HUES48 (cell line): ENCODE measurements around the gene OR2V2.

Source experiments
- H3K27ac ChIP-seq: one replicate; pipeline ENCODE4 v1.7.0; 2013; ENCODE audit warnings: low read depth, low read length, inconsistent platforms
- H3K27me3 ChIP-seq: 2 replicates; pipeline ENCODE4 v1.6.1; 2013; ENCODE audit warnings: mild to moderate bottlenecking, low read length; ENCODE audit not compliant: control insufficient read depth, insufficient read depth
- H3K36me3 ChIP-seq: 2 replicates; pipeline ENCODE4 v1.6.1; 2013; ENCODE audit warnings: low read length; ENCODE audit not compliant: control insufficient read depth, insufficient read depth
- H3K4me1 ChIP-seq: 2 replicates; pipeline ENCODE4 v1.6.1; 2013; ENCODE audit warnings: mild to moderate bottlenecking, low read length; ENCODE audit not compliant: control insufficient read depth, insufficient read depth
- H3K4me3 ChIP-seq: 2 replicates; pipeline ENCODE4 v1.5.1; 2013; ENCODE audit warnings: mild to moderate bottlenecking, low read depth, low read length
- H3K9ac ChIP-seq: 2 replicates; pipeline ENCODE4 v1.6.1; 2013; ENCODE audit warnings: mild to moderate bottlenecking, low read depth, low read length, moderate library complexity
- H3K9me3 ChIP-seq: 2 replicates; pipeline ENCODE4 v1.6.1; 2013; ENCODE audit warnings: low read length; ENCODE audit not compliant: control insufficient read depth, insufficient read depth

The OR2V2 gene

GRCh38 chr5:181186986-181187499, 39.7 kb downstream of the OR2V2 start:
- H3K4me3 ChIP-seq: peak overlapping the region; percentile 87

GRCh38 chr5:181187500-181188213, 40.3 kb downstream of the OR2V2 start:
- no peaks in the 10 kb centered on the region for H3K4me1 ChIP-seq
- peaks cover 4% of the 10 kb centered on the region; the same call in 1 of the 2 replicates for H3K9me3 ChIP-seq
- peak overlapping the region; percentile 87 for H3K4me3 ChIP-seq
- no peak overlapping the region for H3K27ac ChIP-seq
- peaks cover 26% of the 10 kb centered on the region for H3K27me3 ChIP-seq
- no peaks in the 10 kb centered on the region for H3K36me3 ChIP-seq
- peak overlapping the region; percentile 35 for H3K9ac ChIP-seq

More at GRCh38 chr5:181186986-181187499, 39.7 kb downstream of the OR2V2 start:
- Histone ChIP-seq H3K27me3 (peaks cover 26% of the 10 kb centered on the region), H3K27ac (no peak overlapping the region), H3K9me3 (peaks cover 4% of the 10 kb centered on the region; the same call in 1 of the 2 replicates), H3K36me3 (no peaks in the 10 kb centered on the region), H3K4me1 (no peaks in the 10 kb centered on the region), H3K9ac (peak overlapping the region; percentile 11; the same call in 1 of the 2 replicates)

- no peak overlapping the region for H3K27ac ChIP-seq
- no peak overlapping the region for H3K9ac ChIP-seq
- H3K27me3 ChIP-seq: peaks cover 26% of the 10 kb centered on the region
- peaks cover 4% of the 10 kb centered on the region; the same call in 1 of the 2 replicates for H3K9me3 ChIP-seq
- no peaks in the 10 kb centered on the region for H3K36me3 ChIP-seq
- H3K4me3 ChIP-seq: peak overlapping the region; percentile 87
- no peaks in the 10 kb centered on the region for H3K4me1 ChIP-seq
Observed at GRCh38 chr5:181188700-181189362, 41.4 kb downstream of the OR2V2 start.

GRCh38 chr5:181189363-181189961, 42.1 kb downstream of the OR2V2 start:
- peak overlapping the region; percentile 87 for H3K4me3 ChIP-seq
- H3K9me3 ChIP-seq: peaks cover 4% of the 10 kb centered on the region; the same call in 1 of the 2 replicates
- H3K9ac ChIP-seq: no peak overlapping the region
- no peaks in the 10 kb centered on the region for H3K36me3 ChIP-seq
- no peaks in the 10 kb centered on the region for H3K4me1 ChIP-seq
- no peak overlapping the region for H3K27ac ChIP-seq
- H3K27me3 ChIP-seq: peaks cover 26% of the 10 kb centered on the region

GRCh38 chr5:181189962-181190710, 42.8 kb downstream of the OR2V2 start:
- Histone ChIP-seq H3K4me1 (no peaks in the 10 kb centered on the region), H3K36me3 (no peaks in the 10 kb centered on the region), H3K4me3 (peak overlapping the region; percentile 87), H3K9me3 (peaks cover under 1% of the 10 kb centered on the region; the same call in 1 of the 2 replicates), H3K27me3 (peaks cover 26% of the 10 kb centered on the region), H3K9ac (no peak overlapping the region), H3K27ac (no peak overlapping the region)

- Histone ChIP-seq H3K27me3 (peaks cover 26% of the 10 kb centered on the region), H3K4me1 (no peaks in the 10 kb centered on the region), H3K9ac (no peak overlapping the region), H3K27ac (no peak overlapping the region), H3K36me3 (no peaks in the 10 kb centered on the region), H3K9me3 (no peaks in the 10 kb centered on the region), H3K4me3 (peak overlapping the region; percentile 87)
Observed at GRCh38 chr5:181190711-181191525, 43.5 kb downstream of the OR2V2 start.

- Histone ChIP-seq H3K9me3 (no peaks in the 10 kb centered on the region), H3K27me3 (peaks cover 26% of the 10 kb centered on the region), H3K9ac (no peak overlapping the region; the same call in 1 of the 2 replicates), H3K4me1 (no peaks in the 10 kb centered on the region), H3K27ac (peak overlapping the region; percentile 65), H3K4me3 (peak overlapping the region; percentile 87), H3K36me3 (no peaks in the 10 kb centered on the region)
Observed at GRCh38 chr5:181191526-181192336, 44.3 kb downstream of the OR2V2 start.

- H3K27ac ChIP-seq: no peak overlapping the region
- peaks cover 5% of the 10 kb centered on the region; the same call in 1 of the 2 replicates for H3K4me1 ChIP-seq
- no peak overlapping the region for H3K9ac ChIP-seq
- peaks cover 26% of the 10 kb centered on the region for H3K27me3 ChIP-seq
- no peaks in the 10 kb centered on the region for H3K9me3 ChIP-seq
- H3K36me3 ChIP-seq: no peaks in the 10 kb centered on the region
- H3K4me3 ChIP-seq: peak overlapping the region; percentile 87
Observed at GRCh38 chr5:181192337-181193046, 45.1 kb downstream of the OR2V2 start.

- Histone ChIP-seq H3K27me3 (peaks cover 29% of the 10 kb centered on the region), H3K4me3 (no peak overlapping the region), H3K4me1 (peaks cover 16% of the 10 kb centered on the region), H3K36me3 (no peaks in the 10 kb centered on the region), H3K9me3 (no peaks in the 10 kb centered on the region), H3K27ac (no peak overlapping the region), H3K9ac (no peak overlapping the region)
Observed at GRCh38 chr5:181193656-181194055, 46.3 kb downstream of the OR2V2 start.
